NCI-H526 treated with DMSO at 0.1 percent for 48 hours (cell line): Measurements from ENCODE around the gene GAS6.

Source experiments
- DNase-seq: peaks from one replicate; lab custom pipeline; 2025; lab: John Stamatoyannopoulos, UW

Gene GAS6

GRCh38 chr13:113887700-113888201, 23.9 kb upstream of the GAS6 start:
- DNase-seq, result no peak

DNA sequence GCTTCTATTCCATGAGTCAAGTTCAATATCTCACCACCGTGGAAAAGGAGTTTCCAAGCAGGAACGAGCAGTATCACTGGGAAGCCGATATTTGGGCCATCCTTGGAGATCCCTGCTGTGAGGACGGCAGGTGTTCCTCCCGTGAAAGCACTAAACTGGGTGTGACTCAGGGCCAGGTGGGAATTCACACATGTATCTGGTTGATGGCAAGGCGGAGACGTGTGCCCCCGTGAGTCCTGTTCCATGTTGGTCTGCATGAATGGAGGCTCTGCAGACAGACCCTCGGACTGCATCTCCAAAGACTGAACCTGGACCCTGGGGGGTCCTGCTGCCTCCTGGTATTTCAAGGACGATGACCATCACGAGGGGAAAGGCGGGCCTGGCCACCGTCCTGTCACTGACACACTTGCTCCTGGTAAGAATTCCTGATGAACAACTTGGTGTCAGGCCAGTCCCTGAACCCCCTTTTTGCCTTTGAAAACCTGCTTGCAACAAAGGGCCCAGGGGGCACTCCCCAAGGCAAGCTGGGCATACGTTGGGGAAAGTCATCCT, 22.8 kb upstream of the GAS6 start:
- no peak for DNase-seq

DNA sequence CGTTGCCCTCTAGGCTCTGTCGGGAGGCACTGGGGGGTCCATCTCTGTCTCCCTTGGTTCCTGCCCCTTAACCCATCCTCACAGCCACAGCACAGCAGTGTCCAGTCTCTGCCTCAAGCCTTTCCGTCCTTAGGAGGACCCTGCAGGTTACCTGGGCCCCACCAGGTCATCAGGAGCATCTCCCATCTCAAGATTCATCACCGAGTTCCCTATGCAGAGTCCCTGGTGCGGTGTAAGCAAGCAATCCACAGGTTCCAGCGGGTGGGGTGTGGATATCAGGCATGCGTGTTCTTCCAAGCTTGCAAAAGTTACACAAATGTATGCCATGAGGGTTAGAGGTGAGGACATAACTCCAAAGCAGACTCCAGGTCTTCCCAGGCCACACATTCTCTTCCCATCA, 20.9 kb upstream of the GAS6 start:
- DNase-seq, result no peak

- no peak for DNase-seq
Measured at GRCh38 chr13:113883921-113884804, 20.3 kb upstream of the GAS6 start.

- DNase-seq, result no peak
Measured at GRCh38 chr13:113883314-113883811, 19.5 kb upstream of the GAS6 start.

DNA sequence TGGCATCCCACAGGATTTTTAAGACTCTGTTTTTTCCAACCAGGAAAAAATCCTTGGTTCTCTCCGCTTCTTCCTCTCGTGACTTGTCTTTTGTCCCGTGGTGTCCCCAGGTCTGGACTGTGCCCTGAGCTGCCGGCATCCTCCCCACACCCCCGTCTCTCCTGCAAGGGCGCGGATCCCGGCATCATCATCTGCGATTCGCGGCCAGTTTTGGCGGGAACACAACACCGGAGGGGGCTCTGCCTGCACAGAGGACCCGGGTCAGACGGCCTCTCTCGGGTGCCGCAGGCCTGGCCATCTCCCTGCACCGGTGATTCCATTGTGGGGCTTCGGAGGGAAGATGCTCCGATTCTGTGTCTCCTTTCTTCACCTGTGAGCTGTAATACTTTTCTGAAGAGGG, 18.8 kb upstream of the GAS6 start:
- DNase-seq, result no peak

DNA sequence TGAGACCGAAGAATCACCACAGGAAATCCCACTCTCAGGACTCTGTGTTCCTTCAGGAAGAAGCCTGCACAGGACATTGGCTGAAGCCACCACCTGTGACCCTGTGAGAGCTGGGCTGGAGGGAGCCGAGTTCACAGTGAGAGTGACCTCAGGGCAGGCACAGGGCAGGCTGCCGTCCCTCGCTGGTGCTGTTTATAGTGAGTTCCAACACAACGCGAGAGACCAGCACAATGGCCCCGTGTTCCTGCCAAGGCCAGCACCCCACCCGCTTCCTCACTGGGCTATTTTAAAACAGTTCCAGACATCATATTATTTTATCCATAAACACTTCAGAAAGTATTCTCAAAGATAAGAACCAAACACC, 18.4 kb upstream of the GAS6 start:
- DNase-seq, result no peak

- DNase-seq, result no peak
Measured at GRCh38 chr13:113881614-113882266, 17.9 kb upstream of the GAS6 start.

- no peak for DNase-seq
Measured at GRCh38 chr13:113880651-113881611, 17.1 kb upstream of the GAS6 start.

GRCh38 chr13:113879494-113880360, 15.9 kb upstream of the GAS6 start:
- DNase-seq, result no peak

DNA sequence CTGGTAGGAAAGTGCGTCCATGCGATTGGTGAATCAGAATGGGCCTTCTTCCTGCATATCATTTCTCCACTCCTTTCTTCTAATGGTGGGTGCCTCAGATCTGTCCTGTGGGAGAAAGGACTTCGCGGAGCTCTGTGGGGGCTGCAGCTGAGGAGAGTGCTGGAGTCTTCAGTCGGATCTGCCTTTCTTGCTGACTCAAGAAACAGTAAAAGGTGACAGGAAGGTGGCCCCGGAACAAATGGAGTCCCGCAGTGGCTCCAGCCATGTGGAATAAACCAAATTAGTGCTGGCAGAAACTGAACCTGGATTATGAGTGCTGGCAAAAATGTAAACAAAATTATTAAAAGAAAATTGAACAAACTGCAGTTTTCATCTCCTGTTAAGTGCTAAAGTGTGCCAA, 15.1 kb upstream of the GAS6 start:
- DNase-seq, result no peak

DNA sequence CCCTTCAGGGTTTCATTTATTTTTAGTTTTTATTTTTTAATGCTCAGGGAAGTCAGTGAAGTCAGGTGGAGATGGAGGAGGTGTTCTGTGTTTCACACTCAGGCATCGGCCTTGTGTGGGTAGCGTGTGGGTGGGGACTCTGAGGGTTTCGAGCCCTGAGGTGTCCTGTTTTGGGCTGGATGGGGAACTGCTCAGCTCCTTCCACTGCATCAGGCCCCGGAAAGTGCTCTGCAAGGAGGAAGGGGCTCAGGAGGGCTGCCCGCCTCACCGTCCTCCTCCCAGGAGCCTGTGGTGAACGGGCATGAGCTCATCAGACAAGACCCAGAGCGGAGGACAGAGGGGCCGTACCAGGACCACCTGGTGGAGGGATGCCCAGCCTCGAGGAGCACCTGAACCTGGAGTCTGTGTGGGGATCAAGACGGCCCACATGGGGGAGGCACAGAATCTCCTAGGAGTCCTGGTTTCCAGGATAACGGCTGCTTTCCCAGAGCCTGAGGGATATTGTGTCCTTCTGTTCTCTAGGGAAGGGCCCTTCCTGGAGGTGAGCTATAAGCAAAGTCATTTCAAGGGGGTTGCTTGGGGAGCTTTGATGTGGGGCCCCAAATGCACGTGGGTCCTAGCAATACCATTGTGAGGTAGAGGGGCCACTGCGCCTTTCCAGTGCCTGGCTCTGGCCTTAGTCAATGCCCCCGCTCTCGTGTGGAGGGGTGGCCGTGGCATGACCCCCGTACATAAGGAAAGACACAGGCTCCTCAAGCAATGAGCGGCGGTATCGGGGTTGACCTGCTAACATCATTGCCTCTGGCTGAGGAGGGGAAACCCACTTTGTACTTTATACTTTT, 13.5 kb upstream of the GAS6 start:
- no peak for DNase-seq

GRCh38 chr13:113876346-113877148, 12.7 kb upstream of the GAS6 start:
- no peak for DNase-seq

DNA sequence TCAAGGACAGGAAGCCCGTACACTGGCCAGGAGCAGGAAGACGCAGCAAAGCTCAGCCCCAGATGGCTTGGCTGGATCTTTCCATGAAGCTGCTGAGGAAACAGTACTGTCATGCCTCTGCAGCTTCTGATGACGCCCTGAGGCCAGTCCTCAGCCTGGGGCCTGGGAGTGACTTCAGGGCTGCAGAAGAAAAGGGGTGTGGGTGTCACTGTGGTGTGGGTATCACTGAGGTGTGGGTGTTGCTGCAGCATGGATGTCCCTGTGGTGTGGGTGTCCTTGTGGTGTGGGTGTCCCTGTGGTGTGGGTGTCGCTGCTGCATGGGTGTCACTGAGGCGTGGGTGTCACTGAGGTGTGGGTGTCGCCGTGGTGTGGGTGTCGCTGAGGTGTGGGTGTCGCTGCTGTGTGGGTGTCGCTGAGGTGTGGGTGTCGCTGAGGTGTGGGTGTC, 12.0 kb upstream of the GAS6 start:
- no peak for DNase-seq

- no peak for DNase-seq
Measured at GRCh38 chr13:113875429-113875815, 11.5 kb upstream of the GAS6 start.

DNA sequence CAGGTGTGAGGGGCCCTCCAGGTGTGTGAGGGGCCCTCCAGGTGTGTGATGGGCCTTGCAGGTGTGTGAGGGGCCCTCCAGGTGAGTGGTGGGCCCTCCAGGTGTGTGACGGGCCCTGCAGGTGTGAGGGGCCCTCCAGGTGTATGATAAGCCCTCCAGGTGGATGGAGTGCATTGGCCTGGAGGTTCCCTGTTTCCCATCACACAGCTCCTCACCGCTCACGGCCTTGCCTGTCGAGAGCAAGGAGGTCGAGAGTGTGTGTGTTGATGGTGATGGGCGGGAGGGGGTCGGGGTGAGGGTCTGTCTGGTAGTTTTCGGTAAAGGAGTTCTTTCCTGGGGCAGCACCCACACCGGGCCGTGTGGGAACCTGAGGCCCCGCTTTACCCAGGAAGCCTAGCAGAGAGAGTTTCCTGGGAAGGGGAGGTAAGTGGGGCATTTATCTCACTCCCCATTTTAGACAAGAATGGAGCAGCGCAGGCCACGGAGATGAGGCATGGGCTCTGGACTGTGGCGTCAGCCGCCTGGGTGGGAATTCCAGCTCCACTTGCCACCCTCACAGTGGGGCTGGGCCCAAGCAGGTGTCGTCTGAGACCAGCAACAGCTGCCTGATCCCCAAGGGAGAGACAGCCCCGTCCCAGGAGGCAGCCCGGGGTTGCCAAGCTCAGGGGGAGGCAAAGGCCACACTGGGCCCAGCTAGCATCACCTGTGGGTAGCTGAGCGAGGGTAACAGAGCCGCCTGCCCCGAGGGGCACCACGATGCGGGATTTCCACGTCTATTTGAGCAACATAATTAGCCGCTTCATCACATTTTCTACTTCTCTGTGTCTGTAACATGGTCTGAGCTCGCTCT, 10.9 kb upstream of the GAS6 start:
- DNase-seq, result no peak

- no peak for DNase-seq
Measured at GRCh38 chr13:113874177-113874576, 10.3 kb upstream of the GAS6 start.

DNA sequence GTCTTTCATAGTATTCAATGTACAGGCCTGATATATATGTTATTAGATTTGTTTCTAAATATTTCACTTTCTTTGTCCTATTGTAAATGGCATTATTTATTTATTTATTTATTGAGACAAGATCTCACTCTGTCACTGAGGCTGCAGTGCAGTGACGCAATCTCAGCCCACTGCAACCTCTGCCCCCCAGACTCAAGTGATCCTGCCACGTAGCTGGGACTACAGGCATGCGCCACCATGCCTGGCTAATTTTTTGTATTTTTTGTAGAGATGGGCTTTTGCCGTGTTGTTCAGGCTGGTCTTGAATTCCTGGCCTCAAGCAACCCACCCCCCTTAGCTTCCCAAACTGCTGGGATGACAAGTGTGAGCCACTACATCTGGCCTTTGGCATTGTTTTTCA, 5.4 kb upstream of the GAS6 start:
- DNase-seq, result no peak
